GM21825 (cell line): ENCODE results near the gene FGFR2.

Source experiments
- ATAC-seq: cut with Tn5 transposase; IDR thresholded peaks from one replicate; pipeline ENCODE4 v1.9.1; 2021; ENCODE audit warnings: mild to moderate bottlenecking, moderate library complexity; ENCODE audit not compliant: unreplicated experiment

The FGFR2 gene

DNA sequence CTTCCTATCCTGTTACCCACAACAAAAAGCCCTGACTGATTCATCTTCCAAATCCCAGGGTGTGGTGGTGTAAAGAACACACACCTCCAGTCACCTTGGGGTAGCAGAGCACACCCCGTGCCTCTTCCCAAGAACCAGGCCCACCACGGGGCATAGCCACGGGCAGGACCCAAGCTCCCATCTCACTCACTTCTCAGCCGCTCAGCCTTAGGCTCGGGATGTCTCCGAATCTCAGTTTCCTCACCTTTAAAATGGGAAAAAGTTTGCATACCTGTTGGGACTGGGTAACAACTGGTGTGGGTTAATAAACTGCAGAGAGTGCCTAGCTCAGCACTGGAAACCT is 139.0 kb downstream of the FGFR2 start:
- ATAC-seq: no peak

DNA sequence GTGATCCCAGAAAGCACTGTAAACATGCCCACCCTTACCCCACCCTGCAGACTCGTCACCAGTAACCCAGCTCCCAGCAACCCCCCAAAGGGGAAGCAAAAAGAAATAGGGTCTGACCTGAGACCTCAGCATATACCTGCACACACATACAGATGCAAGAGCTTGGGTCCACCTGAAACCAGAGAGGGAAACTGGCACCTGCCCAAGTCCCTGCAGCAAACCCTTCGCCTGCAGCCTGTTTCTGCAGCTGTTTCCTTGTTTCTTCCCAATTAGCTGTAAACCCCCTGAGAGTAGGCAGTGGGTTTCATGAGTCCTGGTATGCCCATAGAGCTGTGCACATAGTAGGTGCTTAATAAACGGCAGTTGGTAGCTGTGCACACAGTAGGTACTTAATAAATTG is 140.5 kb downstream of the FGFR2 start:
- ATAC-seq: no peak

DNA sequence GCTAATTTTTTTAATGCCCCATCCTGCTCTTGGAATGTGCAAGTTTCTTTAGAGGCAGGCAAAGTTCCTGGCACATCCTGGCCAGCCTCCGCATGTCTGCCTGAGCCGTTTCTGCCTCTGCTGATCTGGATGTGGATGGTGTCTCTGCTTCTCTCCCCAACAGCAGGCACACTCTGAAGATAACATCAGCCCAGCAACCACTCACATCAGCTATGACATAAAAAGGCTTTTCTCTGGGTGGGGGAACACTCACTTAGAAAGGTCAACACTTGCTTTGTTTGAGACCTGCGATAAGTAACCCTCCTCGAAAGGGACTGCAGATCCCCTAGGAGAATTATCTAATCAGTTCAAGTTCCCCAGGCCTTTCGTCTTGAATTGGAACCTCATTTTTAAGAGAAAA is 142.9 kb downstream of the FGFR2 start:
- no peak for ATAC-seq

DNA sequence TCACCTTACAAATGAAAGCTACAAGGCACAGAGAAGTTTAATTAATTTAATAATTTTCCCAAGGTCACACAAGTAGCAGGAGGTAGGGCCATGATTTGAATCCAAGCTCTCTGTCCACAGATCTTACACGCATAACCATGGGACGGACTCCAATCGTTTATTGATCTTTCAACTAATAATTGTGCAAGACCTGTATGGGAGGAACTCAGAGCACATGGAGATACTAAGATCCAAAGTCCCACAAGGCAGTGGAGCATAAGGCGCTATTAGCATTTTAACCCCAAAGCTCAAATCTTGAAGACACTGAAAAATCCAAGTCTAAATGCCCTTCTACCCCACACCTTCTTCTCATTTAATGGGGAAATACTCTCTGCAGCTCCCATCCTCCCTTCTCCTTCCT is 143.5 kb downstream of the FGFR2 start:
- ATAC-seq: no peak

DNA sequence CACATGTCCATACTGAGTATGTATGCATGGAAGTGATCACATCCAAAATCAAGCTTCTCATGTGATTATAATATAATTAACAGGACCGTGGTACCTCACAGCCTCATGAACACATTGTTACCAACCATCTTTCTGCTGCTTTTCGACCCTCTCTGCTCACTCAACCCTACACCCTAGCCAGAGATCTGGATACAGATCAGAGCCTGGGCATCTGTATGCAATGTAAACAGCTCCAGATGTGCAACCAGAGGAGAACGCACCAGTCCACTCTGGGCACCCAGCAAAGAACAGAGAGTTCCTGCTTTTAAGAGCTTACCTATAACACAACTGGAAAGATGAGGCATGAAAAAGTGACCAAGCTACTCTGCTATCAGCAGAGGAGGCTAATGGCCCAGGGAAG is 145.1 kb downstream of the FGFR2 start:
- ATAC-seq: no peak

DNA sequence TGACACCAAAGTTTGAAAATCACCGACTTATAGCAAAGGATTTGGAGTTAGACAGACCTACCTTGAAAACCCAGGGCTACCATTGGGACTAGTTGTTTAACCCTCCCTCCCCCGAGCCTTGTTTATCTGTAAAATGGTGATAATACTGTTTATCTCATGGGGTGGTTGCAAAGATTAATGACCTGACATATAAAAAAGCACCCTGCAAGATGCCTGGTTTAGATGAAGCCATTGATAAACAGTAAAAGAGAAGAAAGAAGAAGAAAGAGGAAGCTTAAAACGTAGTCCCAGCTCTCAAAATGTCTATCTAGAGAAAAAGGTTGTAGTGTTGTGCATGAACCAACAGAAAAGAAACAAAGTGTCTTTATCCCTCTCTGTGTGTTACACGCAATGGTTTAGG is 145.7 kb downstream of the FGFR2 start:
- no peak for ATAC-seq

DNA sequence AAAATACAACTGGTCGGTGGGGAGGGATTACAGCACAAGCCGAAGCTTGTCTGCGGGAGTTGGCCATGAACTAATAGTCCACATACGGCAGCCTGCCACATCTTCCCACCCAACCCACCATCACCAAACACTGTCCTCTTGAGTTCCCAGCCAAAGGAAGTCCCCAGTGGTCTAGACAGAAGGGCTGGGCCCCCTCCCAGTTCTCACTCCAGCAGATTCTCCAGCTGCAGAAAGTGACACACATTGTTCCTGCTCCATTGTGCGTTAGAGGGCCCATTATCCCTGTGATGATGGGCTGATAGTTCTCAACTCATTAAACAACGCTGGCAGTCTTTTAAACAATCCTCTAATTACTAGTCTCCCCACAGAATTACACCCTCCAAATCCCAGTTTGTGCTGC is 148.0 kb downstream of the FGFR2 start:
- no peak for ATAC-seq

DNA sequence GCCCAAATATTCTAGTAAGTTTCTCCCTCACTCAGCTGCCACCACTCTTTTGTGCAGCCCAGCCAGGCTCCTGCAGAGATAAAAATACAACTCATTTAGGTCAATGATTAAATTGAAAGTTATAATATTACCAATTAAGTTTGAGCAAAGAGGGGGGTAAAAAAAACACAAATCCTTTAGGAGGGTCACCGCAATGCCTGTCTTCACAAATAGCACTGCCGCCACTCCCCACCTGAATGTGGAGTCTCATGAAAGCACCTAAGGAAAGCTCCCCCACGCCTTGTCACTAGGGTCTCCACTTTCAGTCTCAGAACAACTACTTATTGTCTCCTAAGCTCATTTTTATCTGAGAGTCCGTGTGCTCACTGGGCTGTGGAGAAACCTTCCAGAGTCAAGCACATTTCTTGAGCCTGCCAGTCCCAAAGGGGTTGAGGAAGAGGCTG is 148.7 kb downstream of the FGFR2 start:
- ATAC-seq: peak; percentile 22

DNA sequence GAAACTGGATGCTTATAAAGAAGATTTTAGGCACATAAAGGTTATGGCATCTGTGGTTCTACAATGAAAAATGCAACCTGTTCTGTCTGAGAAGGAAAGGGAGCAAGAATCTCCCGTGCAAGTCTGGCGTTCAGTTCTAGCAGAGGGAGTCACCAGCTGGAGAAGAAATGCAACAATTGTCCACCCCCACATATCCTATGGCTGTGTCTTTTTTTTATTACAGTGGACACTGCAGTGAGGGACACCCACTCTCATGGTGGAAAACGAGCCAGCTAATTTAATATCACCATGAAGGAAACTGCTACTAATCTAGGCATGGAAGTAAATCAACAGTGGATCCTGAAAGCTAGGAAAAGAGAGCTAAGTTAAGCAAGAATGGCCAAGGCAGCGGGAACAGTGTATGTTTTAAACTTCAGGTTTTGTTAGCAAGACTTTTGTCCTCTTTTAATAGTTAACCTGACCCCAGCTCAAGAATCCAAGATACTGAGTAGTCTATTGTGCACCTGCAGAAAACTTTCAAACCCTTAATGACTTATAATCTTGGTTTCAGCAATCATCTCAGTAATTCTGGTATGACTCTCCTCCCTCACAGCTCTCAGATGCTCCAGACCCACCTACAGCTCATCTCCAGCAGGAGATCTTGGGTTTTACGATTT is 149.3 kb downstream of the FGFR2 start:
- peak; percentile 96 for ATAC-seq

DNA sequence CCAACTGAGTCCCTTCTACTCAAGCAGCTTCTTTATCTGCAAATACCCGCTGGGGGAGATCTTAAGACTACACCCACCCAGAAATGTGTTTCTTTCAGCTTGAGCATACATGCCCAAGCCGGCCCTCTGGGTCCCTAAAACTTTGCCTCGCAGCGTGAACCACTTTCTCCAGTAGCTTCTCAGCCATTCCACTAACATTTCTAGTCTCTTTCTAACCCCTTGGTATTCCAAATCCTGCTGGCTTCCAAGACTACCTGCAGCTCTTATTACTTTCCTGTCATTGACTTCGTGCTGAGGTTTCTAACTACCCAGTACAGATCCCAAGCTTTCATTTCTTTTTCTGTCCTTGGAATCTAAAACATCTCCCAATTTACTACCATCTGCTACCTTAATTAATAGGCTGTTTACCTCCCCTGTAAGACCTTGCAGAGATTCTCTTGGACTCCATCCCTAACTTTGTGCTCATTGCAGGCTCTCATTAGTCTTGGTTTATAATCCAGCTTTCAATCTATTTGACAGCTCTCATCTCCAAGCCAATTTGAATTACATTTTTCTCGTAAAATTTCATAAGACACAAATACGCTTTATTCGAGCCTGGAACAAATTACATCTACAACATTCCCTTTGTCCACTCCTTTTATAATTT is 153.6 kb downstream of the FGFR2 start:
- no peak for ATAC-seq

DNA sequence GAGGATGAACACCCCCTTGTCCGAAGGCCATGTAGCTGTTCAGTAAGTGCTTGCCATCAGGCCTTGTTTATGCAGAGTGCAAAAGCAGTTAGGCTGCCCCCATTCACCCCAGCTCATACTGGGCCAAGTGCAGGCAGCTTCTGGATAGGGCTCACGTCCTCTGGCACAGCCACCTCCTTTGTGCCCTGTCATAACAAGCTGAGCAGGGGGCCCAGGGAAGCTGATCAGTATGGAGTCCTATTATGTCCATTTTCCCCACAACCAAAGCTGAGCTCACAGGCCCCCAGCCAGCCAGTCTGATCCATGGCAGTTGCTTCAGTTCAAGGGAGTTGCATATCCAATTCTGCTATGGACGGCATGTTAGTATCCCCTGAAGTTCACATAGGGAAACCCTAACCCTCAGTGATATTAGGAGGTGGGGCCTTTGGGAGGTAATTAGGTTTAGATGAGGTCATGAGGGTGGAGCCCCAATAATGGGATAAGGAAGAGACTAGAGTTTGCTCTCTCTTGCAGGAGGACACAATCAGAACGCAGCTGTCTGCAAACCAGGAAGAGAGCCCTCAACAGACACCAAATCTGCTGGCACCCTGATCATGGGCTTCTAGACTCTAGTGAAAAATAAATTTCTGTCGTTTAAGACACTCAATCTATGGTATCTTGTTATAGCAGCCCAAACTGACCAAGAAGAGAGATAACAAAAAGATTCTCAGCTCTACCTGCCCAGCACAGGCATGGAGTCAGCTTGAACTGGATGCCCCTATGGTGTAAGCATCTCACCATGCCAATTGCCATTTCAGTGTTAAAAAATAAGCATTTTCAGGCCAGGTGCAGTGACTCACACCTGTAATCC is 155.9 kb downstream of the FGFR2 start:
- no peak for ATAC-seq

DNA sequence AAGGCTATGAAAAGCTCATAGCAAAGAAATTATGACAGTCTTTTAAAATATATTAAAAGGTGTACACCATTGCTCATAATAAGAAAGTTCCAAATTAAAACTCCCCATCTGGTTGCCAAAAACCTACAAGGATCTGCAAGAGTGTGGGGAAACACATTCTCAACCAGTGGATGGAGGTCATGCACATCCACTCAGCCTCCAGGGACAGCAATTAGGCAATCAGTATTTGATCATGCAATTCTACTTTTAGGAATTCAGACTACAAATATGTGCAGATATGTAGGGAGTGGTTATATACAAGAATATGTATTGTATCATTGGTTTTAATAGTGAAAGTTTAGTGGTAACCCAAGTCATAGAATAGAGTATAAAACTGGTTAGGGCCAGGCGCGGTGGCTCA is 157.8 kb downstream of the FGFR2 start:
- no peak for ATAC-seq

DNA sequence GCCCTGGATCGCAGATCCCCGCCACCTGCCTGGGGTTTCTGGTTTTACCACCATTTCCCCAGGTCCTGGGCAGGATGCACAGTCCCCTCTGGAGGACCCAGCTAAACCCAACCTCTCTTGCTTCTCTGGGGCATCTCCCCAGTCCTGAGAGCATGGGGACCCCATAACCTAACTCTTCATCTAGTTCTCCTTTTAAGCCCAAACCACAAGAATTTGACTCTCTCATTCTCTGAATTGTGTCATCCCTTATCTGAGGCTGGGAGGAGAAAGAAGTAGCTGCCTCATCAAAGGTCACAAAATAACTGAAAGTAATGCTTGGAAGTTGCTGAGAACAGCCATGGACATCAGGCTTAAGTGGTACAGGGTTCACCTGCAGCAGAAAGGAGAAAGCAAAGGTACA is 159.9 kb downstream of the FGFR2 start:
- no peak for ATAC-seq

DNA sequence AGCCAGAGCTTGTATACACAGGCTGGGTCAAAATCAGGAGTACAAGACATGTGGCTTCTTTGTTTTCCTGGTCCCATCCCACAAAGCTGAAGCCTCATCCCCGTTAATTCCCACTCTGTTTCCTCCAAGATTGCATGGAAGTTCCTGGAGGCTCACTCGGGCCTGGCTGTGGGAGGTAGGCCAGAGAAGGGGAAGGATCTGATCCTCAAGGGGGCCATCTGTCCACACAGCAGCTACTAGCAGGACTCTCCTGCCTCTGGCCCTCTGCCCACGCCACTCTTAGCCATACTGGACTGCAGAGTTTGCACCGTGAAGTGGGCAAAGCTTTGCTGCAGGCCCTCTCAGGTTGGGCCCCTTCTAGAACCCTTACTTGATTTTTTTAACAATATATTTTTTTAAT is 160.6 kb downstream of the FGFR2 start:
- no peak for ATAC-seq

DNA sequence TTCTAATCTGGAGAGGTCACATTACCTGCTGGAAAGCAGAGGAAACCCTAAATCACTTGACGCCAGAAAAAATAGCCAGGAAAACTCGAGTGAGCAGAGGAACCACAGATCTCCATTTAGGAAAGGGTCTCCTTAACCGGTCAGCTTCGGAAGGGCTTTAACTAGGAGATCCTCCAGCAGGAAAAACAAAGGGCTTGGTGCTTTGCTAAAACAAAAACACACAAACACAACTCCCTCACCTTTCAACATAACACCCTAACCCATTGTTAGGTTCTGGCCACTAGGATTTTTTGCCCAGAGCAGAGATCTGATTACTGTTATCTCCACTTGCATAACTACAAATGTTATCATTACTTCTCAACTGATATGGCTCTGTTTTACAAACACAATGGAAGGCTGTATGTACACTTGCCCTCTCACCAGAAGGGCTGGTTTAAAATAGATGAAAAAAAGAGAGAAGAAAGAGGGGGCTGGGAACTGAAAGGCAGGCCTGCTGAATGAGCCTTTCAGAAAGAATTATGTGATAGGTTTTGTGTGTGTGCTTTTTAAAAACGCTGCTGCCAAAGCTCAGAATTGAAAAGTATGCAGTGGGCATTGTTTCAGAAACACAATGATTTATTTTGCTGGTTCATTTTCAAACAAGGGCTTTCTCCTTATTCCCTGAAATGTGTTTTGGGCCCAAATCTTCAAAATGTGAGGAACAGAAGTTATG is 161.5 kb downstream of the FGFR2 start:
- ATAC-seq: no peak

DNA sequence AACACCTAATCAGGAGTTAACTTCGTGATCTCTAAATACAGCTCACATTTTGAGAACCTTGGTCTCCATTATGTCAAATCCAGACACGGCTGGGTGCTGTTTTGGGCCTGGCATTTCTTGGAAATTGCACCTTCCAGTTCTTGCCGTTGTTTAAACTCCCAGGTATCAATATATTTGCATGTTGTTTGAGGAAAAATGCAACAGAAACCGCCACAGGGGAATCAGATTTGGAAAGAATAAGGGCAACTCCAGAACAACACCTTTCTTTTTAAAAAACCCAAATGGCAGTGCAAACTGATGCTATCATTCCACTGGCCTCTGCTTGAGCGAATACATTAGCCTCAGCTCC is 162.0 kb downstream of the FGFR2 start:
- no peak for ATAC-seq

DNA sequence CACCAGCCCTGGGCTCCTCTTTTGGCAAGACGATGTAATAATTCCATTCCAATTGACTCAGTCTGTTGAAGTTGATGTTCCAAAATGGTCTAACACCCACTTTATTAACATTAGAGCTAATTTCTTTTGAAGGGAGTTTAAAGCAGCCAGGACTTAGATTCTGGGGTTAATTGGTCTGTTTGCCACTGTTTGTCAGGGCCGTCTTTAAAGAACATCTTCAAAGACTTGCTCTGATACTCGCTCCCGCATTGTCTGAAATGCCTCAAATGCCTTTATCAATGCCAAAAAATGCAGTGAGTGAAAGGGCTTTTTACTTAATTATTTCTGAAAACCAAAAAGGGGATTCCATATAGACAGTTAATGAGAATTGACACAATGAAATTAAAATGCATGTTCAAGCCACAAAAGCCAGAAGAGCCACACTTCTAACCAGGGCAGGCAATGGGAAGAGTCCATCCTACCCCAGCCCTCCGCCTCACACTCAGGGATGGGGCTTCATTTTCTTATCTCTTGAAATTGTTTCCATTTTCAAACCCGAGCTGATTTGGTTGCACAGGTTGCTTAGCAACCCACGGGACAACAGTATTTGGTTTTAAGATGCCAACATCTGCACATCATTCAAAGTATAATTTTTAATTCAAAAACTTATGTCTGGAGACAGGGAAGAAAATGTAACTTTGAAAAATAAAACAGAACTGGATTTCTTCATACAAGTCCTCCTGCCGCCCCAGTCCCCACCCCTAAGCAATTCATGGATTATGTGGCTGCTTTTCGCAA is 163.0 kb downstream of the FGFR2 start:
- no peak for ATAC-seq

DNA sequence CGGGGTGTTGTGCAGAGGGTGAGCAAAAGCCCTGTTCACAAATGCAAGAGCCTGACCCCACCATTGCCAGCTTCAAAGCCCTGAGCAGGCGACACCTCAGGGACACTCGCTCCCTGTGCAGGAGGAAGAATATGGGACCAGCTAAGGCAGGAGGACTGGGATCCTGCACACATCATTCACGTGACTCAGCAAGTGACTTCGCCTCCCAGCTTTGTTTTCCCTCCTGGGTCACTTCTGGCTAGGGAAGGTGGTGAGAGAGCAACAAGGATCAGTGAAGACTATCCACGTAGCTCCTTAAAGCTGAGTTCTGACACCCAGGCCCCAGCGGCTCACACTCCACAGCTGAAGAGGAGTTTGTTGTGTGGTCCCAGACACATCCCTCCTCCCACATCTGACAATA is 164.3 kb downstream of the FGFR2 start:
- no peak for ATAC-seq

DNA sequence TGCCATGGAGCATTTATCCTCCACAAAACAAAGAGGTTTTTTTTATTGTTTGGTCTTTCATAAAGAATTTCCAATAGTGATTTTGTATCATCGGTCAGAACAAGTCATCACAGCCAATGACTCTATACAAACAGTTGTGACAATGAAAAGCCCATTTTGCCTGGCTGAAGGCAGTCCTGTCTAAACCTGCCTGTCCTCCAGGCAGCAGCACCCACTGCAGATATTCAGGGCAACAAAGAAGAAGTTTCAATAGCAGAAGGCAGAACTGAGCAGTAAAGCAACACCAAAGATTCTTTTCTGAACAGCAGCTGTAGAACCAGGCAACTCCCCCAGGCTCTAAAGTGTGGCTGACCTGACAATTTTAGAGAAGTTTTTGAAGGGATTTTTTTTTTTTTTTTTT is 169.4 kb downstream of the FGFR2 start:
- no peak for ATAC-seq
